GM18858 (cell line): Measurements from ENCODE around the gene CD300A.

ENCODE experiments used
- ATAC-seq: cut with Tn5 transposase; IDR thresholded peaks from one replicate; pipeline ENCODE4 v1.9.1; 2021; ENCODE audit not compliant: unreplicated experiment

CD300A gene

DNA sequence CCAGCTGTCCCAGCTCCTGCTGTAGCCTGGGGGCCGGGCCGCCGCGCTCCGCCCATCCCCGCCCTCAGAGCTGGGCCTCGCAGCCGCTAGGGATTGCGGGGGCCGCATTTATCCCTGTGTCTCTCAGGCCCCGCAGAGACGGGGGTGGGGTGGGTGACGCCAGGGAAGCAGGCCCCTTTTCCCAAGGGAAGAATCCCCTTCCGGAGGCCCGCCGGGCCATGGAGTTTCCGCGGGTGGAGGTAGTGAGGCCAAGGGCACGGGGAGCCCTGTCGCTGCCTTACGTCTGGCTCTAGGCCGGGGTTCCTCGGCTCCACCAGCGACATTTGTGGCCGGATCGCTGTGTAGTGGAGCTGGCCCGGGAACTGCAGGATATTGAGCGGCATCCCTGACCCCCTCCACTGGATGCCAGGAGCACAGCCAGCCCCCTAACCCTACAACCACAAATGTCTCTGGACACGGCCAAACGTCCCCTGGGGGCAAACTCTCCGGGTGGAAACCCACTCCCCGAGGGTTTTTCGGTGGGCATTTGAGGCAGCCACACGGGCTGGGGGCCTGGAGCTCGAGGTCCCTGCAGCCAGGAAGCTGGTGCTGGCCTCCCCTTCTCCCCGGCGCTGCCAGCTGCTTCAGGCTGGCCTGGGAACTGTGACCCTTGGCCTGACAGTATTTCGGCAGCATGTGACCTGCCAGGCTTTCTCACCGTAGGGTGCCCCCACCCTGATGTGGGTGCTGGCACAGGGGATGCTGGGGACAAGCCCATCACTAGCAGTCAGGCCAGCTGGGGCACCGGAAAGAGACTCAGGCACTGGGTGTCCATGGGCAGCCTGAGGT, 12.0 kb upstream of the CD300A start:
- no peak for ATAC-seq

DNA sequence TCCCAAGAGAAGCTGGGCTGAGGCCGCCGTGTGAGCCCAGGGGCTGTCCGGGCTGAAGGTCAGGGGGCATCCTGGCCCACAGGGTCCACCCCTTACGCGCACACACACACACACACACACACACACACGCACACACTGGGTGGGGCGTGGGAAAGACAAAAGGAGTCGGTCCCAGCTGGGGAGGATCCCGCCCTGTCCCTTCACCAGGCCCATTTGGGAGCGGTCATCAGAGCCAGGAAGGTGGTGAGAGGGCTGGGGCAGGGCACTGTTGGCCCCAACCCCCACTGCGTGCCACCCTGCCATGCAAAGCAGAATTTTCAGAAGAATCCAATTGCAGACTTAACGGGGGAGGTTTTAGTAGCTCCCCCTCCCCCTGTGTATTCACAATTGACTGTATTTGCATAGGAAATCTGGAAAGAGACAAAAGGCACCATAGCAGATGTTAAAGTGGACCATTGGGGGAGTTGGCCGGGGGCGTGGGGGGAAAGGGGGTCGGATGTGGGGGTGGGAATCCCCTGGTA, 11.3 kb upstream of the CD300A start:
- no peak for ATAC-seq

DNA sequence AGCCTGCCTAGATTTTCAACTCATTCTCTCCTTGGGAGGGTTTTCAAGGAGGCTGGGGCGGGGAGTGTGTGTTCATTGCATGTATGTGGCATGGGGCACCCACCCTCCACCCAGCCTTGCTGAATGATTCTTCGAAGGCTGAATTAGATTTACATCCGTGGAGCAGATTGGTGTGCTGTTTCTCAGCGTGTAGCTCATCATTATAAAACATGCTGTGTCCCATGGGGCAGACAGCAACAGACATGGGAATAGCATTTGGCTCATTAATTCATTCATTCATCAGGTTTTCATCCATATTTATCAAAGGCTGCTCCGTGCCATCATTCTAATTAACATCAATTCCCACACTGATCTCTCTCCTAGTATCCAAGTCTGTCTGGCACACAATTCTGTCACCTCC, 10.6 kb upstream of the CD300A start:
- no peak for ATAC-seq

DNA sequence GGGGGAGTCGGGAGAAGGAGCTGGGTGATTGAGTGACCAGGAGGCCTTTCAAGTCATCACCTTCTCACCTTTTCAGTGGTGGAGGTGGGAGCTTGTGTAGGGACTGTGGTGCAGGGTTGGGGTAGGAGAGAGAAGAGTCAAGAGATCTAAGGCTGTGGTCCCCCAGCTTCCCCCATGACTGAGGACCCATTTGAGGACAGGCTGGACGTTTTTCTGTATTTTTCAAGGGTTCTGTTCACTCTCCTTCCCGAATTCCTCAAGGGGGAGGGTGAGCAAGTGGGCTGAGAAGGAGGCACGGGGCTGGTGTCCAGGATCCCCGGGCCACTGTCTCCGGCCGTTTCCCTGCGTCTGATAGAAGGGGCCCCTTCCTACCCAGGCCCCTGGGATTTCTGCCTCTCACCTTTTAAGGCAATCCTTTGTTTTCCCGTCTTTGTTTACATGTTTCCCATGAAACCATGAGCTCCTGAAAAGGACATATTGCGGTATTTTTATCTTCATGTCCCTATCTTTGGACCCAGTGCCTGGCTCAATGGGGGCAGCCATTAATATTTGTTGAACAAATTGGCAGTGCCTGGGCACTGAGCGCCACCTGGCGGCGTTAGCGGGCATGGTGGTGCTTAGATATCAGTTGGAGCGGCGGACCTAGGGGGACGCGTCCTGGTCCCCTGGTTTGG, 9.2 kb upstream of the CD300A start:
- no peak for ATAC-seq

DNA sequence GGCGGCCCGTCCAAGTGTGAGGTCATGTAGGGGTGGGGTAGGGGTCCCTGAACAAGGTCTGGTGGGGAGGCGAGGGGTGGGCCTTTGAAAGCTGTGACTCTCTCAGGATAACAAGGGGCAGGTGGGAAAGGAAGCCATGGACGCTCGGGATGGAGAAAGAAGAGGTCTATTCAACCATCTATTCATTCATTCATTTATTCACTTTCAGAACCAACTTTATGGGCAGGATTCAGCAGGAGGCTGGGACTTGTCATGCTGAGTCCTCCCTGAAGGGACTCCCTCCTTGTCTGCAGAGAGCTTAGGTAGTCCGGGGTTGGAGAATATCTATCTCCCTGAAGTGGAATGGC, 8.6 kb upstream of the CD300A start:
- ATAC-seq = no peak

DNA sequence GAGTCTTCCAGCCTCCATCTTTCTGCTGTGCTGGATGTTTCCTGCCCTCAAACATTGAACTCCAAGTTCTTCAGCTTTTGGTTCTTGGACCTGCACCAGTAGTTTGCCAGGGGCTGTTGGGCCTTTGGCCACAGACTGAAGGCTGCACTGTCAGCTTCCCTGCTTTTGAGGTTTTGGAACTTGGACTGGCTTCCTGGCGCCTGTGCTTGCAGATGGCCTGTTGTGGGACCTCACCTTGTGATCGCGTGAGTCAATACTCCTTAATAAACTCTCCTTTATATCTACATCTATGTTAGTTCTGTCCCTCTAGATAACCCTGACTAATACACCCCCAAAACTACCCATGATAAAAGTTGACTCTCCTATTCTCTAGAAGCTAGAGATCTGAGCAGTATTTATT, 7.6 kb upstream of the CD300A start:
- no peak for ATAC-seq

DNA sequence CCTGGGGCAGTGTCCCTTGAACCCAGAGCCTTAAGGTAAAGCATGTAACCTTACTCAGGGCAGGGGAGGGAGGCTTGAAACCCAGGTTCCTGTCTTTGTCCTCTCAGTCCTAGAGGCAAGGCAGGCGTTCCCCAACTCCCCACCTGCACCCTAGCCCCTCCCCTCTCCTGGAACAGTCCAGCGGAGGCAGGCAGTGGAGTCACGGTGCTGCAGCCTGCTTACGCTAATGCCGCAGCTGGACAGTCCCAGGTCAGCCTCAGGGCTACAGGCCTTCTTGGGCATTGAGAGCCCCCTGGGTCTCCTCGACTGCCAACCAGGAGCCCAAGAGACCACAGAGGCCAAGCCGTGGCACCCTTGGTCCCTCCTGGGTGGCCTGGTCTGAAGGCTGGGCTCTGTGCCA, 6.8 kb upstream of the CD300A start:
- no peak for ATAC-seq

DNA sequence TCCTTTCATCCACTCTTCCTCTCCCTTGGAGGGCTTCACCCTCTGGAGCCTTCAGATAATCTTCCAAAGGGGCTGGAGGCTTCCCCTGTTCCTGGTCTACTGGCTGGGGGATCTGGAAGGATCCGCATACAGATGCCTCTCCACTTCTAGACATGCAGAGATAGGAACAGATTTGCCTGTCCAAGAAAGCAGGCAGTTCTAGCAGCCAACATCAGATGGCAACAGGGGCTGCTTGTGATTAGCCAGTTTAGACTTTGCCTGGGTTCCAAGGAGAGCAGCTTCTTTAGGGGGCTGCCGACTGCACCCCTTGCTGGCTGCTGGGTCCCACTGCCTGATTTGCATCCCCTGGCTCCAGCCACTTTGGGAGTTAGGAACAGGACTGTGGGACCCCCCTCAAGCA, 6.2 kb upstream of the CD300A start:
- no peak for ATAC-seq

DNA sequence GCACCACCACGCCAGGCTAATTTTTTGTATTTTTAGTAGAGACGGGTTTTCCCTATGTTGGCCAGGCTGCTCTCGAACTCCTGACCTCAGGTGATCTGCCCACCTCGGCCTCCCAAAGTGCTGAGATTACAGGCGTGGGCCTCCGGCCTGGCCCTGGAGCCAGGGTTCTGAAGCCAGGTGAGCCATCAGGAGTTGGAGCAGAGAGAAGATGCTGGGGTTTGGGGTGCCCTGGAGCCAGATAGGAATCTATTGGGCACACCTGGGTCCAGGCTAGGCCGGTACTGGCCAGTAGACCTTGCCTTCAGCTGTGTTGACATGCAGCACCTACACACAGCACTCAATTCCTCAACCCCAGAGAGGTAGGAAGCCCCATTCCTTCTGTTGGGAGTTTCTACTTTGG, 5.4 kb upstream of the CD300A start:
- no peak for ATAC-seq

DNA sequence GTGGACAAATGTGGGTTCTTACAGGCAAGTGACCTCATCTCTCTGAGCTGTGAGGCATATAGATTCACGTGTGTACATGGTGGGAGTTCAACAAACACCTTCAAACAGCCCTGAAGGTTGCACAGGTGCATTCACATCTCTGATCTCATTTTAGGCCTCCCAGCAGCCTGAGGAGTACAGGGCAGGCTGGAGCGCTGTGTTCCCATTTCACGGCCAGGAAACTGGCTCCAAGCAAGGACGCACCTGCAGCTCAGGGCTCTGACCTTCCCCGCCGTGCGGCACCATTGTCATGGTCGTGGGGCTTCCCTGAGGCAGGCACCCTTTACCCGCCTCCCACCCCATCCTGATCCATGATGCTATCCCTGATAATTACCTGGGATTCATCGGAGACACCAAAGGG, 4.8 kb upstream of the CD300A start:
- ATAC-seq = no peak

DNA sequence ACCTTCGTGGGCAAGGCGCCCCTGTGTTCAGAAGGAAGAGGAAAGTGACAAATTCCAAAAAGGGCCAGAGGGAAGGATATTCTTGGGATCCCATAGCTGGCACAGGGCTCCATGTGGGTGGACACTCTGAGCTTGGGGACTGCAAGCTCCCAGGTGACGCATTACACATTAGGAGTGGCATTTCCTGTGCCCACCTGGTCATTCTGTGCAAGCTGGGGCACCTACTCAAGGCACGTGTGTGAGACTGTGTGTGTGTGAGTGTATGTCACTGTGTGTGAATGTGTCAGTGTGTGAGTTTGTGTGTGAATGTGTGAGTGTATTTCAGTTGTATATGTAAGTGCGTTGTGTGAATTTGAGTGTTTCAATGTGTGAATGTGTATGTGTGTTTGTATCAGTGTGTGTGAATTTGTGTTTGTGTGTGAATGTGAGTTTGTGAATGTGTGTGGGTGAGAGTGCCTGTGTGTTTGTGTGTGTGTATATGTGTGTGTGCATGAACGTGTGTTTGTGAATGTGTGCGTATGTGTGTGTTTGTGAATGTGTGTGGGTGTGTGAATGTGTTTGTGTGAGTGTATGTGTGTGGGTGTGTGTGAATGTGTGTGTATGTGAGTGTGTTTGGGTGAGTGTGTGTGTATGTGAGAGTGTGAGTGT, 1.6 kb upstream of the CD300A start:
- ATAC-seq = no peak

DNA sequence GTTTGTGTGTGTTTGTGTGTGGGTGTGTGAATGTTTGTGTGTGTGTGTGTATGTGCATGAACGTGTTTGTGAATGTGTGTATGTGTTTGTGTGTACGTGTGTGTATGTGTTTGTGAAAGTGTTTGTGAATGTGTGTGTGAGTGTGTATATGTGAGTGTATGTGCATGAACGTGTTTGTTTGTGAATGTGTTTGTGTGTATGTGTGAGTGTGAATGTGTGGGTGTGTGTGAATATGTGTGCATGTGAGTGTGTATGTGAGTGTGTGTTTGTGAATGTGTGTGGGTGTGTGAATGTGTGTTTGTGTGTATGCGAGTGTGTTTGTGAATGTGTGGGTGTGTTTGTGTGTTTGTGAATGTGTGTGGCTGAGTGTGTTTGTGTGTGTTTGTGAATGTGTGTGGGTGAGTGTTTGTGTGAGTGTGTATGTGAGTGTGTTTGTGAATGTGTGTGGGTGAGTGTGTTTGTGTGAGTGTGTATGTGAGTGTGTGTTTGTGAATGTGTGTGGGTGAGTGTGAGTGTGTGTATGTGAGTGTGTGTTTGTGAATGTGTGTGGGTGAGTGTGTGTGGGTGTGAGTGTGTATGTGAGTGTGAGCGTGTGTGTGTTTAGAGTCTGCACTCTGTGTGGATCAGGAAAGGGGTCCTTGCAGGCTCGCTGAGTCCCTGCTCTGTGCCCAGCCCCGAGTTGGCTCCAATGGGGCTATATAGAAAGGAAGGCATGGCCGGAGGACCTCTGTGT, 890 bp upstream of the CD300A start:
- ATAC-seq = no peak

DNA sequence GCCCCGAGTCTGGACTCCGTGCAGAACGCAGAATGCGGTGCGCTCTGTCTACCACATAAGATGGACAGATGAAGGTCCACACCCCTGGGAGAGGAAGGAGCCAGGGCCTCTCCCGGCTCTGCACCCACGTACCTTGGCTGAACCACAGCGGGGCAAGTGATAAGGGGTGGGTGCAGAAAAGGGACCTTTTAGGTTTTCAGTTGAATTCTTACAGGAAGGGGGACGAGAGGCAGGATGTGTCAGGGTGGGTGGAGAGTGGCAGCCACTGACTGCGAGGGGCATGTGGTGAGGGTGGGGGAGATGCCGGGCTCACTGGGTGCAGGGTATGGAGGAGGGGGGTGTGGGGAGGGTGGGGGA, 372 bp downstream of the CD300A start:
- ATAC-seq = no peak

DNA sequence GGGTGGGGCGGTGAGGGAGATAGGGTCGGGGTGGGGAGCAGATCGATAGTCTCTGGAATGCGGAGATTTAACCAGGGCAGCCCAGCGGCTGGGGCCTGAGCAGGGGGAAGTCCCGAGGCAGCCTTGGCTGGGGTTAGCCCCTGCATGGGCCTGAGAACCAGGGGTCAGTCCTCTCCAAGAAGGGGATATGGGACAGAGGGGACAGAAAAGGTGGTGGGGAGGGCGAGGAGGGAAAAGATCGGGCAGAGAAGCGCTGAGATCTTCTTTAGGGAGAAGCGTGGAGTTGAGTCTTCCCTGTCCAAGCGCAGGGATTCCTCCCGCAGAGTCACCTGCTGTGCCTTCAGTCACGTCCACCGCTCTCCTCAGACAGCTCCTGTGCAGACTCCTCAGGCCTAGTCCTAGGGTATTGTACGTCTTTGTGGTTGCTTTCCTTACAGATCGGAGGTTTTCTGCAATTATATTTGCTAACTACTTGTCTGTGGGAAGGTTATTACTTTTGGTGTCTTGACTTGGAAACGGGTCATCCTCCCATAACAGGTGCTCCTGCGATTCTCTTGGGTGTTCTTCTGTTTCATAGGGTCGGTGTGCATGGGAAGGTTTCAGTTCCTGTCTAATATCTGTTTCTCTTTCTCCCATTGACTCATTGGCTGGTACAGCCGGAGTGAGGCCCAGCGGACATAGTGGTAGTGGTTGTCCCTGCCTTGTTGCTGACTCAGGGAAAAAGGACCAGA, 952 bp downstream of the CD300A start:
- peak; percentile 77 for ATAC-seq

DNA sequence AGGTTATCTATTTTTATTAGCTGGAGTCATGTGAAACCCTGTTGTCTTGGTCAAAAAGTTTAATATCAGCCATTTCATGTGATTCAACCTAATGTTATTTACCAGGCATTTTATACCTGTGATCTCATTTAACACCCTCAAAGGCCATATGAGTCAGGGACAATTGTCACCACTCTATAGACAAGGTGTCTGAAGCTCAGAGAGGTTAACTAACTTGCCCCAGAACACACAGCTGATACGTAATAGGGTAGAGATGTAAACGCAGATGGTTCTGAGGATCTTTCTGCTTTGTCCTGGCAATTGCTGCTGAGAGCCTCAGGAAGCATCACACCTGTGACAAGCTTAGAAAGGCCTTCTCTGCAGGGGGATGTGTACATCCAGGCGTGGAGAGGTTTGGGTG, 4.9 kb downstream of the CD300A start:
- no peak for ATAC-seq

DNA sequence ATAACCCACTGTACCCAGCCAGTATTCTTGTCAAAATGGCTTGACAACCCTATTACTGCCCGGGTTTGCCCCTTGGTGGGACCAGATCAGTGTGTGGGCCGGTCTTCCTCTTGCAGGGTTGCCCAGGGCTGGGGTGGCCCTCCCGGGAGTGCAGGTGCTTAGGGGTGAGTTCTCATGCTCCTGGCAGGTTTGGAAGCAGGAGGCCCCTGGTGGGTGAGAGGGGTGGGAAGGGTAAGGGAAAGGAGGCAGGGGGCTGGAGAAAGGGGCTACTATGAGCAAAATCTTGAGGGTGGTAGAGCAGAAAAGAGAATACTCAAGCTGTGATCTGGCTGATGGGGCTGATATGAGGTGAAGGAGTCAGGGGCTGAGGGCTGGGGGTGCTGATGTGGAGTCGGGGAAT, 6.5 kb downstream of the CD300A start:
- ATAC-seq = no peak

DNA sequence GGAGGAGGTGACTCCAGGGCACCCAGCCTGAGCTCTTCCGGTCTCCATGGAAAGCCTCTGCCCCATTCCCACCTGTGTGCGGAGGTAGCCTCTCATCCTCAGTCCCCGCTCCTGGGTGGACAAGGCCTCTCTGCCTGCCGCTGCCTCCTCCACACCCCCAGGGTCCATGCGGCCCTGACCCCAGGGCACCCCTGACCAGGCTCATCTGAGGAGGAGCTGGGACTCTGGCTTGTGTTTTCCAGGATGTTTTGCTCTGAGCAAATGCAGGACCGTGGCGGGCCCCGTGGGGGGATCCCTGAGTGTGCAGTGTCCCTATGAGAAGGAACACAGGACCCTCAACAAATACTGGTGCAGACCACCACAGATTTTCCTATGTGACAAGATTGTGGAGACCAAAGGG, 6.9 kb downstream of the CD300A start:
- no peak for ATAC-seq

DNA sequence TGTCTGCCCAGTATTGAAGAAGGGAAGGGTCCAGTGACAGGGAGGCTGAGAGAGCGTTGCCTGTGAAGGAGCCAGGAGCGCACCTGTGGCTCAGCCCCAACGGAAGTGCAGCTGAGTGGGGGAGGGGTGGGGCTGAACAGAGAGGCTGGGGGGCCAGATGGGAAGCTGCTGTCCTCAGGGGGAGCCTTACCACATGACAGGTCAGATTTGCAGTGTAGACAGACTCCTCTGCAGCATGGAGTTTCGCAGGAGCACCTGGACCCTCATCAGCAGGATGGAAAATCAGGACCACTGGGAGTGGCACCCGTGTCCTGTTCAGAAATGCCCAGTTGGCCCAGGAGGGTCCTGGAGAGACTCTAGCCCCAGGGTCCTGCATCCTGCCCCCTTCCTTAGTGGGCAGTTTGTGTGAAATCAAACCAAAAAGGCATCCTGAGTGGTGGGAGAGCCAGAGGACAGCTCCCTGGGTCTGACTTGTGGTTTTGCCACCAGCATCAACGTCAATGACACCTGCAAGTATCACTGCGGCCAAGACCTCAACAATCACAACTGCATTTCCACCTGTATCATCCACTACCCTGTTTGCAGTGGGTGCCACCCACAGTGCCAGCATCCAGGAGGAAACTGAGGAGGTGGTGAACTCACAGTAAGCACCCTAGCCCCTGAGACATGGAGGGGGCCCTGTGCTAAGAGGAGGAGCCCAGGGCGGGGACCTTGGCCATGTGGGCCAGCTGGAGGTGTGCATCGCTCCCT, 7.8 kb downstream of the CD300A start:
- ATAC-seq = no peak

DNA sequence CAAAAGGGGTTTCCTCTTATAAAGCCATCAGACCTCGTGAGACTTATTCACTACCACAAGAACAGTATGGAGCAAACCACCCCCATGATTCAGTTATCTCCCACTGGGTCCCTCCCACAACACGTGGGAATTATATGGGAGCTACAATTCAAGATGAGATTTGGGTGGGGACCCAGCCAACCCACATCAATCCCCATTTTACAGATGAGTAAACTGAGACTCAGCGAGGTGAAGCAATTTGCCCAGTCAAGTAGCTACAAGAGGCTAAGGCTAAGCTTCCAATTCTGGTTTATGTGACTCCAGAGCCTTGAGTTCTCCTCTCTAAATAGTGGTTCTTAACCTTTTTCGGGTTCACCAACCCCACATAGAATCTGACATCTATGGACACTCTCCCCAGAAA, 8.8 kb downstream of the CD300A start:
- no peak for ATAC-seq

DNA sequence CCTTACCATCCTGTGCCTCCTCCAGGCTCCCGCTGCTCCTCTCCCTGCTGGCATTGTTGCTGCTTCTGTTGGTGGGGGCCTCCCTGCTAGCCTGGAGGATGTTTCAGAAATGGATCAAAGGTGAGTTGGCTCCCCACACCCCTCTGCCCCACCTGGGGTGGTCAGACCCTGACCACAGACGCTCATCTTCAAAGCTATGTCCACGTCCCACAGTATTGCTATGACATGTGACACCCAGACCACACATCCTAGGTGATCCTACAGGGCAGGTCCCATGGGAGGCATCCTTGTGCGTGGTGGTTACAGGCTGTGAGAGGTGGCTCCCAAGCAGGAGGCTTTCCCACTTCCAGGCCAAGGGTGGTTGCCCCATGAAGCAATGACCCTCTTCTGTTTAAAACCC, 11.0 kb downstream of the CD300A start:
- ATAC-seq = no peak
